HG03439 (cell line): ENCODE data around the gene LRRIQ1.

ENCODE experiments used
- ATAC-seq: cut with Tn5 transposase; IDR thresholded peaks from one replicate; pipeline ENCODE4 v1.9.1; 2021; ENCODE audit warnings: mild to moderate bottlenecking, moderate library complexity; ENCODE audit not compliant: unreplicated experiment

LRRIQ1 gene

GRCh38 chr12:85057370-85057963 is 21.3 kb downstream of the LRRIQ1 start:
- ATAC-seq = peak; percentile 68

GRCh38 chr12:85058339-85058738 is 22.2 kb downstream of the LRRIQ1 start:
- ATAC-seq = no peak

DNA sequence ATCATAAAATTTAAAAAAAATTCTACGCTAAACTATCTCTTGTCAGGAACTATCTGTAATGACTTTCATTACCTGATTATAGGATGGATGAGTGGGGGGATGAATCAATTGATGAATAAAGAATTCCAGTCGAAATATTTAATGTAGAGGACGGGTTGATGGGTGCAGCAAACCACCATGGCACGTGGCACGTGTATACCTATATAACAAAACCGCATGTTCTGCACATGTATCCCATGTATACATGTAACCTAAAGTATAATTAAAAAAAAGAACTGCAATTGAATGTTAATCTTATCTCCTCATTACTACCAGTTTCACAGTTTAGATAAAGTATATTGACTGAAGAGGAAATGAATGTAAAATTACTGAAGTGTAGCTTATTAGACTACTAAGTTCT is 23.4 kb downstream of the LRRIQ1 start:
- no peak for ATAC-seq

DNA sequence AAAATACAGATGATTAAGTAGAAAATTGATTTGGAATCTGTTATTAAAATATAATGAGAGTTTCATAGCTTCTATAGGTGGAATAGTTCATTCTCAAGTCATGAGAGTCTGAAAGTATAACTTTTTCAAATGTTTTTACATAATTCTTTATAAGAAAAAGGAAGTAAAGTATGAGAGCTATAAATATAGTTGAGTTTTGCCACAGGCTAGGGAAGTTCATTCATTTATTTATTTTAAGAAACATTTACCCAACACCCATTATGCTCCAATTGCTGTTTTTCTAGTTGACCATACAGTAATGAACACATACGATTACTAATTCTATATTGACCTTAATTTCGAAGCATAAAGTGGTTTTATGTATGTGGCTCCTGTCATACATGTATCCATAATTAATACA is 24.8 kb downstream of the LRRIQ1 start:
- no peak for ATAC-seq

DNA sequence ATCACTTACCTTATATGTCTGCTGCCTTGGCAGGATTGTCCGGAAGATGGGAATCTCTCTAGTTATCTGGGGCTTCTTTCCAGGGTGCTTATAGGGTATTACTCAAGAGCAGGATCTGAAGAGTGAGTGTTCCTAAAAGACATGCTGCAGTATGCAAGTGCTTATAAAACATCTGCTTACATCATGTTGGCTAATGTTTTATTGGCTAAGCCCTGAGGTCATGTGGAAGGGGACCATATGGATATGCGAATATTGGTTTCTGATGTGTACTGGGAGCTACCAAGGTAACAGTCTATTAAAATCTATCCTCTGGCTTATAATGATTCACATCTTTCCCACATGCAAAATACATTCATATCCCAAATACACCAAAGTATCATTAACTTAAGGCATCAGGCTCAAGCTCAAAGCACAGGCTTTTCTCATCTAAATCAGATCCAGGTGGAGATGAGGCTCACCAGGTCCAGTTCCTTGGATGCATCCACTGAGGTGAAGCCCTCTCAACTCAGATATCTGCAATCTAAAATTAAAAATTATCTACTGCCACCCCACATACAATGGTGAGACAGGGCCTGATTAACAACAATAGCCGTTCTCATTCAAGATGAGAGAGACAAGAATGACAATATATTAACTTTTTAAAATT is 29.8 kb downstream of the LRRIQ1 start:
- ATAC-seq = no peak

GRCh38 chr12:85072826-85073225 is 36.7 kb downstream of the LRRIQ1 start:
- ATAC-seq = no peak

DNA sequence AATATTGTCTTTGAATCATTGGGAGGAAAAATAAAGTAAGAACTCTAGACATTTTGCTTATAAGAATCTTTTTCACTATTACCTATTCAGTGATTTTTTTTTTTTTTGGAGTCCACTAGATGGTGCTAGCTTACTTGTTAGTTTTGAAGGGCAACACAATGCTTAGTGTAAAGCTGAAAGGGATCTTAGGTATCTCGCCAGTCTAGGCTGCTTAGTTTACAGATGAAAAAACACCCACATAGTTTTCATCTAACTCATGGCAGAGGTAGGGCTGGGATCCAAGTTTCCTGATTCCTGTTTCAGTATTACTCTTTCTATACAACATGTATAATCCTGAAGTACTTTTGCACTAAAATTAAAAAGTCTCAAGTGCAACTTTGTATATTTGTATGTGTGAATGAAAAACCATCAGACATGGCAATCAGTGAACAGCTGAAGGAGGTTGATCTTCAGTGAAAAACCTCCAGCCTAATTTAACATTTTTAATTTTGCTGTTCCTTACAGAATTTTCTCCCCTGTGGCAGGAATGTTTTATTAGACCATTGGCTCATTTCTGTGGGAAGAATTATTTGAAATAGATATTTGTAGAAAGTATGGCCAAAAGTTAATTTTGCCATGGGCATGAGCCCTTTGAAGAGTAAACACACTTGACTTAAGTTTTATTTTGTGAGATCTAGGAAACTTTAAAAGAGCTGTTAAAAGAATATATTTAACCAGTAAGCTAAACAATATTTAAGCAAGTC is 40.7 kb downstream of the LRRIQ1 start:
- ATAC-seq = peak; percentile 86

GRCh38 chr12:85085066-85085465 is 48.9 kb downstream of the LRRIQ1 start:
- no peak for ATAC-seq

GRCh38 chr12:85089792-85090191 is 53.6 kb downstream of the LRRIQ1 start:
- no peak for ATAC-seq

GRCh38 chr12:85092814-85093370 is 56.7 kb downstream of the LRRIQ1 start:
- ATAC-seq = no peak

GRCh38 chr12:85095501-85095900 is 59.4 kb downstream of the LRRIQ1 start:
- ATAC-seq = no peak

DNA sequence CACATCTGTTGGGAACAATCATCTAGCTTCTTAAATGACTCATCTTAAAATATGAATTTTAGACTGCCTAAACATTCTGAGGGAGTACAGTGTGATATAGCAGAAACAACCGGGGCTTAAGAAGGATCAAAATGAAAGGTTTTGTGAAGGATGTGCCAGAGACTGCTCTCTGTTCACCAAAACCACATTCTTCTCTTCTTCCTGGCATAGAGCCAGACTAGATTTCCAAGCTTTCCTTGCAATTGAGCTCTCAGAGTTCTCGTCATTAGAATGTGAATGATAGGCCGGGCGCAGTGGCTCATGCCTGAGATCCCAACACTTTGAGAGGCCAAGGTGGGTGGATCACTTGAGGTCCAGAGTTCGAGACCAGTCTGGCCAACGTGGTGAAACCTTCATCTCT is 94.5 kb downstream of the LRRIQ1 start:
- no peak for ATAC-seq

GRCh38 chr12:85138833-85139232 is 102.7 kb downstream of the LRRIQ1 start:
- ATAC-seq = no peak

- no peak for ATAC-seq
These were observed 111.2 kb downstream of the LRRIQ1 start for GRCh38 chr12:85147331-85147730.

DNA sequence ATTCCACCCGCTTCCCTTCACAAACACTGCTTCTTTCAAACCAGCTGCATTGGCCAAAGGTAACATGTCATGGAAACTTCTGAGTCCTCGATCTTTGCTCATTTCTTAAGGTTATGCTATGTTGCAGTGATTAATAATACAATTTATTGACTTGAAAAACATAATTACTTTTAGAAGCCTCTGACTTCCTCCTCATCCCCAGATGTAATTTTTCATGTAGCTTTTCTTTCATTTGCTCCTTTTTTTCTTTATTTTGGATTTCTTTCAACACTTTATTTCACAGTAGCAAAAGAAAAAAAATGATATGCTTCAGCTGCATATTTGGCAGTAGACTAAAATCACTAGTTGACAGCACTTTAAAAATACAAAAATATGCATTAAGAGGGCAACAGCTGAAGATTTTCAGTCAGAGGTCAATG is 116.2 kb downstream of the LRRIQ1 start:
- no peak for ATAC-seq

GRCh38 chr12:85155791-85156190 is 119.6 kb downstream of the LRRIQ1 start:
- ATAC-seq = no peak

DNA sequence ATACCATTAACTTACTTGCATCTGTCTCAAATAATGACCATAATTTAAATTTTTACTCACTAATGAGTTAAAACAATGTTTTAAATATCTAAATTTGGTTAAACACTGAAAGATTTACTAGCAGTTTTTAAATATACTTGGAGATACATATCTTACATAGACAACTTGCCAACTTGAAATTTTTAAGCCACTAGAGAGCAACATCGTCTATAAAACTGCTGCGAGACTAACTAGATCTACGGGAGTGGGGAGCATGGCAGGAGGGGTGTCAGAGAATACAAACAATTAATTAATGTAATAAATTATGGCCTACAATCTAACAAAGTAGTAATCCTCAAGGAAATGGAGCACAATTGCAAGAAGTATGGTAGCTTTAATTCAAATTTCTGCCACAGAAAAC is 120.4 kb downstream of the LRRIQ1 start:
- ATAC-seq = no peak

DNA sequence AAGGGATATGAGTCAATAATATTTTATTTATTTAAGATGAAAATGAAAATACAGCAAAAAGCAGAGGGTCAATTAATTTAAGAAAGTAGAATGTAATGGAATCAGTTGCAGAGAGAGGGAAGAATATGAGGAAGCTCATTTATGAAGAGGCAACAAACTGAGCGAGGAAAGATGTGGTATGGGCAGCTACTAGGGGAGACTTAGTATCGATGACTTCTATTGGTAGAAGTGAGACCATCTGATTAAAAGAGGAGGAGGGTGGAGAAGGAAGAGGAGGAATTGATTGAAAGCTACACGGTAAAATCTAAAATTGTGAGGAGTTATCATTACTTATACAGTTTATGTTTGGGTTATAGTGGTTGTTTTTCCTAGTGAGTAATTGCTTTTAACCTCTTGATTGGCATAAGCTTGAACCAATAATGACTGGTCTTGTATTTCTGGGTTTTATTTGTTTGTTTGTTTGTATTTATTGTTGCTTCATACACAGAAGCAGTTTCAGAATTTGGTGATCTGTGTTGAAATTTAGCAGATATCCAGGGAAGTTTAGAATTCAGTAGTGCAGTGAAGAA is 121.0 kb downstream of the LRRIQ1 start:
- no peak for ATAC-seq

DNA sequence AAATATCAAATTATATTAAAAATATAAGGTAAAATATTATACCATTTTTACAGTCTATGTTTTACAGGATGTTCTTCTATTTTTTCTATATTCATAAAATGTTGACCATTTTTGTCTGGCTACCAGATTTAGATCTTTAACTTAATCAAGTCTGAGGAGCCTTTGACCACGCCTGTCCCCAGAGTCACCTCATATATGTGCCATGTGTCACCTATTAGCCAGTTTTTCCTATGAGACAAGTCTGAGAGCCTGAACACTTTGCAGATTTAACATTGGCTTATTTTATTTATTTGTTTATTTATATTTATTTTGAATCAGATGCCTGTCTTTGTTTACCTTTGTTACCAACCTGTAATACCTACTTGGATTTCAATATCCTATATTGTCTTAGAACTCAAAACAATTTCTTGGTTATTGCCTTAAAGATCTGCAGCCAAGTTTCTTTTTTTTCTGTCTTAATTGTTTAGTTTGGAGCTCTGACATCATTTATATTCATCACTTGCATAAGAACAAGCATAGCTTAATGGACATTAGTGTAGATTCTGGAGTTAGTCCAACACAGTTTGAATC is 127.7 kb downstream of the LRRIQ1 start:
- no peak for ATAC-seq

DNA sequence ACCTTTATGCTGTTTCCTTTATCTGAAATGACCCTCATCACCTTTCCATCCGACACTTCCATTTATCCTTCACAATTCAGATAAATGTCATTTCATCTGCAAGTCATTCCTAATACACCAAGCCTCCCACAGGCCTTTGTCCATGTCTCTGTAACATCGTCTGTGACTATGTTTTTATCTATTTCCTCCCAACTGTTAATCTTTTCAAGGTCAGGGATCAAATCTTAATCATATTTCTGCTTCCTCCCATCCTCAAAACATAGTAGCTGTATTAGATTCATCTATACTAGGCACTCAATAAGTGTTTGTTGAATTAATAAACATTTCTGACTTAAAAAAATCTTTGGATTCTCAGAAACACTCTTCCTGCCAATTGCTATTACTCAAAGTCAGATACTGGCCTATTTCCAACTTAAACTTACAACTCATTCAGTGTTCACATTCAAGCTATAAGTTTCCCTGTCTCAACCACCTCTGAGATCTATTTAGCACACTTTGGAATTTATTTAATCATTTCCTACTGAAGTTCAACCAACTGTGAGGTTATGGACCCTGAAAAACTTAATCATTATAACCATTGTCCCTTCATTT is 143.6 kb downstream of the LRRIQ1 start:
- no peak for ATAC-seq

DNA sequence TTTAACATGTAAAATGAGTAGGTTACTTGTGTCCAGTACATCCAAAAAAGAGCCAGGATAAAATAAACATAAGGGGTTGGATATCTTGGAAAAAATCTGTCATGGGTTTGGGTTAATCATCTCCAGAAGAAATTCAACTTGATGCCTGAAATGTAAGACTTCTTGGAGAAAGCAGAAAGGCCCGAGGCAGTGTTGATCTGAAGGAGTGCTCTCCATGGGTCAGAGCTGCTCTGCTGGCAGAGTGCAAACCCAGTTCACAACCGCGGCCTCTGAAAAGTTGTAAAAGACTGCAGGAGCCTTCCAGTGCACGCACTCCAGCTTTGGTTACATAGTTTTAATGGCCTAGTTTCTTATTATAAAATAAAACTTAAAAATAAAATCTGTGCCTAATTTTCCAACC is 146.5 kb downstream of the LRRIQ1 start:
- no peak for ATAC-seq
